Tibial nerve (tissue), 4 donors: ENCODE data around the gene NDUFB1. TPM values are rescaled to one million over a fixed set of nuclear protein-coding genes. Genes with fewer than 3 reads are reported as not detected.

ENCODE experiments used
- DNase-seq, 2 donors: peaks; one replicate each; pipeline ENCODE4 v3.0.0-alpha.2; 2019; ENCODE audit warnings: low spot score in 2 of 2
- H3K27ac ChIP-seq, 4 donors: fragments of 200-600 bp; sonication (generic) in 3 of 4; one replicate each; pipeline ENCODE4 v1.5.1; 2017 to 2019; ENCODE audit warnings: mild to moderate bottlenecking in 1 of 4
- H3K27me3 ChIP-seq, 2 donors: fragments of 200-600 bp; sonication (generic) in 1 of 2; one replicate each; pipeline versions ENCODE4 v1.5.1 to v1.6.0; 2017 to 2019
- H3K36me3 ChIP-seq, 3 donors: fragments of 200-600 bp; sonication (generic); one replicate each; pipeline ENCODE4 v1.5.1; 2018 to 2019
- H3K4me1 ChIP-seq, 4 donors: fragments of 200-600 bp; sonication (generic) in 3 of 4; one replicate each; pipeline ENCODE4 v1.5.1; 2017 to 2019
- H3K4me3 ChIP-seq, 4 donors: fragments of 200-600 bp; sonication (generic) in 3 of 4; one replicate each; pipeline ENCODE4 v1.5.1; 2017 to 2019; ENCODE audit warnings: mild to moderate bottlenecking in 1 of 4, moderate library complexity in 1 of 4
- H3K9me3 ChIP-seq, 4 donors: fragments of 200-600 bp; sonication (generic) in 3 of 4; one replicate each; pipeline ENCODE4 v1.5.1; 2017 to 2019
- CTCF ChIP-seq, 5 experiments: fragments of 200-600 bp in 3 of 5; fragments of 450-650 bp in 2 of 5; sonication (generic) in 3 of 5; IDR thresholded peaks; one replicate each; pipeline ENCODE4 v1.5.1; 2016 to 2019; ENCODE audit warnings: antibody characterized with exemption in 5 of 5, mild to moderate bottlenecking in 3 of 5, moderate library complexity in 2 of 5
- EP300 ChIP-seq, 2 donors: sonication (generic); formaldehyde crosslinking; IDR thresholded peaks; one replicate each; pipeline ENCODE4 v1.6.1; 2017; ENCODE audit warnings: antibody characterized with exemption in 2 of 2, mild to moderate bottlenecking in 1 of 2
- POLR2A ChIP-seq, 2 donors: fragments of 450-650 bp; IDR thresholded peaks; one replicate each; pipeline ENCODE4 v1.6.1; 2017; ENCODE audit warnings: antibody characterized with exemption in 2 of 2, mild to moderate bottlenecking in 2 of 2, moderate library complexity in 2 of 2
- WGBS, 2 donors: methylation state at CpG; one replicate each; pipeline ENCODE4 v1.1.5; 2018; 5-methylcytosine and 5-hydroxymethylcytosine counted together
- total RNA-seq, 4 donors: library from RNA; depleted of rRNA; stranded (reverse); fragments of >200 nt; gene quantifications; one replicate each; pipeline ENCODE4 v1.1.0, GENCODE V29; 2016

NDUFB1 gene
- total RNA-seq, 4 donors from 2014 or later, result 81.0 to 322 (median 262) TPM

GRCh38 chr14:92153581-92153980, 32.1 kb upstream of the NDUFB1 start:
- Histone ChIP-seq H3K36me3 (peaks cover 0 to 57% (median 5%) of the 10 kb centered on the region in 3 donors), H3K27ac (peak overlapping the region in 1 of 4 donors; percentile 4), H3K4me3 (no peak overlapping the region)

DNA sequence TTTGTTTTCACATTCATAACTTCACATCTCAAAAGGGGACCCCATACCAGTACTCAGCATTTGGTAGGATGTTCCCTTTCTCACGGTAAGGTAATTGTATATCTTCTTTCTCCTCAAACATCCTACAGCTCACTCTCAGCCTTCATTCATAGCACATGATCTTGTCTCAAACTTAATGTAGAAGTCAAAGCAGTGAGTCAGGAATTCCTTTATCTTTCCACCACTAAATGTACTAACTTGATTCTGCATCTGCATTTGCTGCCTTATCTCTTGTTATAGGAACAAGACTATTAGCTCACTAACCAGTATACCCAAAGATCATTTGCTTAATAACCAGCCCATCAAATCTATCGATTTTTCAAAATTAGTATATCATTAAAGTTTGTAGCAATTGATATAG, 23.2 kb upstream of the NDUFB1 start:
- Histone ChIP-seq H3K27me3 (no peaks in the 10 kb centered on the region), H3K27ac (no peak overlapping the region), H3K4me3 (no peak overlapping the region), H3K36me3 (peaks cover 0 to 96% (median 20%) of the 10 kb centered on the region in 3 donors), H3K4me1 (no peaks in the 10 kb centered on the region), H3K9me3 (no peaks in the 10 kb centered on the region)
- no peak for TF ChIP-seq CTCF (IDR thresholded peaks at IDR 0.05)
- no peak for TF ChIP-seq POLR2A (IDR thresholded peaks at IDR 0.05)
- no peak for TF ChIP-seq EP300 (IDR thresholded peaks at IDR 0.05)
- 82 to 88% methylated on average over 2 of the region's 2 CpGs for WGBS, 2 donors
- no peak for DNase-seq

More at GRCh38 chr14:92153581-92153980, 32.1 kb upstream of the NDUFB1 start:
- Histone ChIP-seq H3K9me3 (no peaks in the 10 kb centered on the region), H3K4me1 (peaks cover 0 to 6% (median 2%) of the 10 kb centered on the region in 4 donors), H3K27me3 (no peaks in the 10 kb centered on the region)
- TF ChIP-seq EP300 (IDR thresholded peaks at IDR 0.05) (no peak), CTCF (IDR thresholded peaks at IDR 0.05) (no peak), POLR2A (IDR thresholded peaks at IDR 0.05) (no peak)
- 97 to 100% methylated on average over 1 of the region's 1 CpG for WGBS, 2 donors
- DNase-seq, result no peak

- WGBS, 2 donors, result 80 to 90% methylated on average over 3 of the region's 3 CpGs
Measured at GRCh38 chr14:92143962-92144361, 22.5 kb upstream of the NDUFB1 start.

DNA sequence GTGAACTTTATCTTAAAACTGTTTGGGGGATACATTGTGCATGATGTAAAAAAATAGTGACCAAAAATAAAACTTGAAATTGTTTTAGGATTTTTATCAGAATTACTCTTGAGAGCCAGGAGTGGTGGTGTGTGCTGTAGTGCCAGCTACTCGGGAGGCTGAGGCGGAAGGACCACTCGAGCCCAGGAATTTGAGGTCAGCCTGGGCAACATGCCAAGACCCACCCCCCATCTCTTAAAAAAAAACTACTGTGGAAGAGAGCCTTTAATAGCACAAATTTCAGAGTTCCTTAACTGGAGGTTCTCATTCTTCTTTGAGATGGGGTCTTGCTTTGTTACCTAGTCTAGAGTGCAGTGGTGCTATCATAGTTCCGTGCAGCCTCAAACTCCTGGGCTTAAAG, 21.8 kb upstream of the NDUFB1 start:
- 55 to 62% methylated on average over 4 of the region's 4 CpGs for WGBS, 2 donors
- peaks cover 0 to 96% (median 19%) of the 10 kb centered on the region in 3 donors for H3K36me3 ChIP-seq
- no peak for TF ChIP-seq POLR2A (IDR thresholded peaks at IDR 0.05)
- no peak for TF ChIP-seq CTCF (IDR thresholded peaks at IDR 0.05)
- no peak for TF ChIP-seq EP300 (IDR thresholded peaks at IDR 0.05)
- no peaks in the 10 kb centered on the region for H3K4me1 ChIP-seq
- H3K4me3 ChIP-seq, result no peak overlapping the region
- H3K27me3 ChIP-seq, result no peaks in the 10 kb centered on the region
- DNase-seq, result no peak
- no peak overlapping the region for H3K27ac ChIP-seq
- no peaks in the 10 kb centered on the region for H3K9me3 ChIP-seq

More at GRCh38 chr14:92143962-92144361, 22.5 kb upstream of the NDUFB1 start:
- no peak for TF ChIP-seq POLR2A (IDR thresholded peaks at IDR 0.05)
- no peak for TF ChIP-seq CTCF (IDR thresholded peaks at IDR 0.05)
- no peak for TF ChIP-seq EP300 (IDR thresholded peaks at IDR 0.05)
- Histone ChIP-seq H3K4me3 (no peak overlapping the region), H3K9me3 (no peaks in the 10 kb centered on the region), H3K36me3 (peaks cover 0 to 96% (median 16%) of the 10 kb centered on the region in 3 donors), H3K4me1 (no peaks in the 10 kb centered on the region), H3K27me3 (no peaks in the 10 kb centered on the region), H3K27ac (no peak overlapping the region)
- DNase-seq, result no peak

GRCh38 chr14:92135269-92135668, 13.8 kb upstream of the NDUFB1 start:
- H3K4me3 ChIP-seq, result no peak overlapping the region
- peaks cover 0 to 4% (median 0%) of the 10 kb centered on the region in 4 donors for H3K4me1 ChIP-seq
- peaks cover 0 to 81% (median 17%) of the 10 kb centered on the region in 3 donors for H3K36me3 ChIP-seq
- no peak overlapping the region for H3K27ac ChIP-seq
- H3K27me3 ChIP-seq, result no peaks in the 10 kb centered on the region
- TF ChIP-seq CTCF (IDR thresholded peaks at IDR 0.05) (peak; percentile 32 to 54 (median 38)), POLR2A (IDR thresholded peaks at IDR 0.05) (no peak)
- H3K9me3 ChIP-seq, result no peaks in the 10 kb centered on the region
- DNase-seq, result no peak
- 18 to 23% methylated on average over 1 of the region's 1 CpG for WGBS, 2 donors
